Right atrium auricular region (tissue), 2 donors: Measurements from ENCODE around the gene SORBS1. TPM values are rescaled to one million over a fixed set of nuclear protein-coding genes. Genes with fewer than 3 reads are reported as not detected.

Experiments
- DNase-seq: peaks from one replicate; pipeline ENCODE4 v3.0.0-alpha.2; 2019; ENCODE audit warnings: low spot score
- H3K27ac ChIP-seq, 2 donors: fragments of 200-600 bp; sonication (generic); 1 replicate in 1 of 2; 2 replicates in 1 of 2; pipeline ENCODE4 v1.5.1; 2016 to 2019
- H3K27me3 ChIP-seq, 2 donors: fragments of 200-600 bp; sonication (generic); one replicate each; pipeline versions ENCODE4 v1.5.1 to v1.6.0; 2017 to 2019
- H3K36me3 ChIP-seq: fragments of 200-600 bp; sonication (generic); one replicate; pipeline ENCODE4 v1.5.1; 2016
- H3K4me1 ChIP-seq, 2 donors: fragments of 200-600 bp; sonication (generic); one replicate each; pipeline versions ENCODE4 v1.5.1 to v1.6.0; 2017 to 2019
- H3K4me3 ChIP-seq, 2 donors: fragments of 200-600 bp; sonication (generic); 1 replicate in 1 of 2; 2 replicates in 1 of 2; pipeline ENCODE4 v1.5.1; 2017 to 2019; ENCODE audit warnings: mild to moderate bottlenecking in 1 of 2, moderate library complexity in 1 of 2
- H3K9me3 ChIP-seq, 2 donors: fragments of 200-600 bp; sonication (generic); one replicate each; pipeline ENCODE4 v1.5.1; 2019
- CTCF ChIP-seq, 2 donors: fragments of 200-600 bp; sonication (generic); IDR thresholded peaks; one replicate each; pipeline ENCODE4 v1.5.1; 2019; ENCODE audit warnings: antibody characterized with exemption in 2 of 2
- total RNA-seq, 2 donors: library from RNA; depleted of rRNA; stranded (reverse); fragments of >200 nt; gene quantifications; one replicate each; pipeline ENCODE4 v1.1.0, GENCODE V29; 2016

SORBS1 gene
- total RNA-seq, 2 donors from 2014 or later: 742 to 815 TPM

- Histone ChIP-seq H3K9me3 (no peaks in the 10 kb centered on the region), H3K36me3 (no peaks in the 10 kb centered on the region), H3K4me3 (peak overlapping the region in 1 of 2 donors; percentile 10), H3K27me3 (no peaks in the 10 kb centered on the region), H3K4me1 (peaks cover 0 to 65% of the 10 kb centered on the region in 2 donors), H3K27ac (peak overlapping the region; percentile 94 to 95)
- no peak for TF ChIP-seq CTCF (IDR thresholded peaks at IDR 0.05)
- no peak for DNase-seq
These were observed 273.9 kb downstream of the SORBS1 start for GRCh38 chr10:95287281-95287680.

GRCh38 chr10:95286707-95287106, 274.5 kb downstream of the SORBS1 start:
- Histone ChIP-seq H3K4me1 (peaks cover 0 to 71% of the 10 kb centered on the region in 2 donors), H3K4me3 (peak overlapping the region in 1 of 2 donors; percentile 10), H3K9me3 (no peaks in the 10 kb centered on the region), H3K27ac (peak overlapping the region; percentile 94 to 95), H3K27me3 (no peaks in the 10 kb centered on the region), H3K36me3 (no peaks in the 10 kb centered on the region)
- no peak for DNase-seq
- TF ChIP-seq CTCF (IDR thresholded peaks at IDR 0.05): no peak

GRCh38 chr10:95285556-95285955, 275.6 kb downstream of the SORBS1 start:
- H3K27me3 ChIP-seq: no peaks in the 10 kb centered on the region
- DNase-seq: no peak
- peaks cover 0 to 80% of the 10 kb centered on the region in 2 donors for H3K4me1 ChIP-seq
- no peak for TF ChIP-seq CTCF (IDR thresholded peaks at IDR 0.05)
- peak overlapping the region; percentile 39 to 95 for H3K27ac ChIP-seq
- H3K36me3 ChIP-seq: no peaks in the 10 kb centered on the region
- no peaks in the 10 kb centered on the region for H3K9me3 ChIP-seq
- H3K4me3 ChIP-seq: no peak overlapping the region

GRCh38 chr10:95284807-95285206, 276.4 kb downstream of the SORBS1 start:
- DNase-seq: no peak
- H3K4me3 ChIP-seq: no peak overlapping the region
- H3K9me3 ChIP-seq: no peaks in the 10 kb centered on the region
- H3K27ac ChIP-seq: peak overlapping the region; percentile 39 to 95
- no peaks in the 10 kb centered on the region for H3K27me3 ChIP-seq
- no peak for TF ChIP-seq CTCF (IDR thresholded peaks at IDR 0.05)
- H3K36me3 ChIP-seq: no peaks in the 10 kb centered on the region
- peaks cover 0 to 86% of the 10 kb centered on the region in 2 donors for H3K4me1 ChIP-seq

- no peak for DNase-seq
- Histone ChIP-seq H3K4me3 (no peak overlapping the region), H3K9me3 (no peaks in the 10 kb centered on the region), H3K36me3 (no peaks in the 10 kb centered on the region), H3K27me3 (no peaks in the 10 kb centered on the region), H3K4me1 (peaks cover 0 to 86% of the 10 kb centered on the region in 2 donors), H3K27ac (no peak overlapping the region)
- TF ChIP-seq CTCF (IDR thresholded peaks at IDR 0.05): no peak
These were observed 279.1 kb downstream of the SORBS1 start for GRCh38 chr10:95282107-95282506.

- no peak for TF ChIP-seq CTCF (IDR thresholded peaks at IDR 0.05)
- Histone ChIP-seq H3K9me3 (no peaks in the 10 kb centered on the region), H3K4me1 (peaks cover 0 to 86% of the 10 kb centered on the region in 2 donors), H3K36me3 (no peaks in the 10 kb centered on the region), H3K4me3 (no peak overlapping the region), H3K27me3 (no peaks in the 10 kb centered on the region), H3K27ac (peak overlapping the region; percentile 32 to 87)
- no peak for DNase-seq
These were observed 280.0 kb downstream of the SORBS1 start for GRCh38 chr10:95281206-95281605.
